Stimulated activated CD8-positive, alpha-beta memory T cell treated with anti-CD3 and anti-CD28 coated beads, Interleukin-15, amount 100 ng/mL, for 24 hours (primary cell): ENCODE results near the gene NRXN2.
"Not testable (repeated sequence)": the region's sequence is repeated elsewhere in the genome, so short reads cannot be mapped to it uniquely, and the experiment has no call there.

Experiments
- DNase-seq: peaks from one replicate; pipeline ENCODE4 v3.0.0-alpha.2; 2020; ENCODE audit warnings: low read depth

The NRXN2 gene

GRCh38 chr11:64721359-64721699 is 1.7 kb downstream of the NRXN2 start:
- no peak for DNase-seq

GRCh38 chr11:64720640-64721358 is 2.2 kb downstream of the NRXN2 start:
- DNase-seq = no peak

- DNase-seq = no peak
These were observed 2.8 kb downstream of the NRXN2 start for GRCh38 chr11:64720167-64720566.

GRCh38 chr11:64719406-64719805 is 3.6 kb downstream of the NRXN2 start:
- no peak for DNase-seq

- DNase-seq = no peak
These were observed 4.2 kb downstream of the NRXN2 start for GRCh38 chr11:64718780-64719124.

GRCh38 chr11:64718084-64718779 is 4.8 kb downstream of the NRXN2 start:
- DNase-seq = no peak

- DNase-seq = no peak
These were observed 5.8 kb downstream of the NRXN2 start for GRCh38 chr11:64717268-64717578.

GRCh38 chr11:64716473-64717267 is 6.3 kb downstream of the NRXN2 start:
- no peak for DNase-seq

- DNase-seq = no peak
These were observed 7.1 kb downstream of the NRXN2 start for GRCh38 chr11:64715756-64716472.

GRCh38 chr11:64715110-64715509 is 7.9 kb downstream of the NRXN2 start:
- no peak for DNase-seq

- DNase-seq = no peak
These were observed 8.3 kb downstream of the NRXN2 start for GRCh38 chr11:64714666-64715065.

GRCh38 chr11:64713781-64714363 is 9.1 kb downstream of the NRXN2 start:
- DNase-seq = no peak

GRCh38 chr11:64713016-64713707 is 9.8 kb downstream of the NRXN2 start:
- no peak for DNase-seq

GRCh38 chr11:64712430-64713015 is 10.5 kb downstream of the NRXN2 start:
- no peak for DNase-seq

- no peak for DNase-seq
These were observed 11.0 kb downstream of the NRXN2 start for GRCh38 chr11:64711956-64712362.

- DNase-seq = no peak
These were observed 11.7 kb downstream of the NRXN2 start for GRCh38 chr11:64711138-64711955.

GRCh38 chr11:64710418-64711137 is 12.4 kb downstream of the NRXN2 start:
- DNase-seq = no peak

GRCh38 chr11:64705501-64705900 is 17.5 kb downstream of the NRXN2 start:
- DNase-seq = no peak

- no peak for DNase-seq
These were observed 19.9 kb downstream of the NRXN2 start for GRCh38 chr11:64703048-64703447.

GRCh38 chr11:64701956-64702355 is 21.0 kb downstream of the NRXN2 start:
- DNase-seq = not testable (repeated sequence)
